OCI-LY1 (cell line): ENCODE data around the gene TMEM44.
"Not testable (repeated sequence)": the region's sequence is repeated elsewhere in the genome, so short reads cannot be mapped to it uniquely, and the experiment has no call there.

Experiments used
- CTCF ChIP-seq: fragments of 200-600 bp; sonication (generic), shearing (Covaris generic); IDR thresholded peaks from 2 replicates; pipeline ENCODE4 v1.5.1; 2017; ENCODE audit warnings: mild to moderate bottlenecking, antibody characterized with exemption, low read length, moderate library complexity, mixed read lengths
- EZH2 ChIP-seq: fragments of 200-600 bp; sonication (generic), shearing (Covaris generic); IDR thresholded peaks from 2 replicates; pipeline ENCODE4 v1.8.0; 2017; ENCODE audit warnings: borderline replicate concordance, mixed run types, mild to moderate bottlenecking, antibody characterized with exemption, low read length, moderate library complexity, mixed read lengths

- not testable (repeated sequence) for TF ChIP-seq CTCF, EZH2
These were observed 87.7 kb downstream of the TMEM44 start for GRCh38 chr3:194545538-194545937.
